Measurements from ENCODE around the gene TSHZ3. TPM values are rescaled to one million over a fixed set of nuclear protein-coding genes. Genes with fewer than 3 reads are reported as not detected.

TSHZ3 gene
- total and polyA plus RNA-seq, 12 donors = 2.6 to 9.3 (median 7.8) TPM

DNA sequence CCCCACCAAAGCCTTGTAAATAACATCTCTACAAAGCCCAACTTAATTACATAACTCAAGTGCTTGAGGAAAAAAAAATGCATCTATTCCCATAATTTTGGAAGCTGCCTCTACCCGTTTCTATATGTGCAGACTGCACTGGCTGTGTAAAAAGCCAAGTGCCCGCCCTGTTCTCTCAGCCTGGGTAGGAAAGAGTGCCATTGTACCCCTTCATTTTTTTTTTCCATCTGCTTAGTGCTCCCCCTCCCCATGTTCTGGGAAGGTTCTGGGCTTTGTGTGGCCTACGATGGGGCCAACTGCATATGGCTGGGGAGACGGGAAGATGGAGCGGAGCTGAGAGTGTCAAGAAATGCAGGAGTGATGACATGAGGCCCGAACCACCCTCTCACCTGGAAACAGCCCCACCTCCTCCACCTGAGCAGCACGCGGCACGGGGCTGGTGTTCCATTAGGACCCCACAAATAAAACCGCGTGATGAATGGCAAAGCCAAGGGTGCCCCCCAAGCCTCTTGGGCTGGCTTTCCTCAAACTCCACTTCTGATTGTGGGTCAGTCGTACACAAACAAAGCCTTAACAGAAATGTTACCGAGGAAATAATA is 42.1 kb downstream of the TSHZ3 start:
- TF ChIP-seq CTCF (IDR thresholded peaks at IDR 0.05) = no peak
- TF ChIP-seq POLR2A (IDR thresholded peaks at IDR 0.05) = no peak
- WGBS, 4 donors = 90 to 97% (median 93%) methylated on average over 13 of the region's 13 CpGs

GRCh38 chr19:31306006-31306753 is 43.1 kb downstream of the TSHZ3 start:
- no peak for DNase-seq
- Histone ChIP-seq H3K27ac (no peak overlapping the region), H3K9me3 (replicated peaks in 1 of 3) (no peaks in the 10 kb centered on the region), H3K36me3 (replicated peaks in 1 of 2) (peaks cover 0 to 4% of the 10 kb centered on the region in 2 donors), H3K27me3 (no peaks in the 10 kb centered on the region), H3K4me1 (replicated peaks in 1 of 2) (peaks cover 0 to 7% of the 10 kb centered on the region in 2 donors), H3K4me3 (no peak overlapping the region)
- intact Hi-C loops (cut with DNase I) = no loop called here
- WGBS, 4 donors = 88 to 95% (median 89%) methylated on average over 21 to 28 of the region's 28 CpGs
- TF ChIP-seq CTCF (IDR thresholded peaks at IDR 0.05) (no peak), POLR2A (IDR thresholded peaks at IDR 0.05) (no peak)

More for the DNA sequence above, 42.1 kb downstream of the TSHZ3 start:
- DNase-seq = no peak
- peaks cover 0 to 11% of the 10 kb centered on the region in 2 donors for H3K4me1 ChIP-seq (replicated peaks in 1 of 2)
- H3K27me3 ChIP-seq = no peaks in the 10 kb centered on the region
- no peak overlapping the region for H3K4me3 ChIP-seq
- peaks cover 0 to 4% of the 10 kb centered on the region in 2 donors for H3K36me3 ChIP-seq (replicated peaks in 1 of 2)
- no peak overlapping the region for H3K27ac ChIP-seq
- intact Hi-C loops (cut with DNase I) = no loop called here
- no peaks in the 10 kb centered on the region for H3K9me3 ChIP-seq (replicated peaks in 1 of 3)

DNA sequence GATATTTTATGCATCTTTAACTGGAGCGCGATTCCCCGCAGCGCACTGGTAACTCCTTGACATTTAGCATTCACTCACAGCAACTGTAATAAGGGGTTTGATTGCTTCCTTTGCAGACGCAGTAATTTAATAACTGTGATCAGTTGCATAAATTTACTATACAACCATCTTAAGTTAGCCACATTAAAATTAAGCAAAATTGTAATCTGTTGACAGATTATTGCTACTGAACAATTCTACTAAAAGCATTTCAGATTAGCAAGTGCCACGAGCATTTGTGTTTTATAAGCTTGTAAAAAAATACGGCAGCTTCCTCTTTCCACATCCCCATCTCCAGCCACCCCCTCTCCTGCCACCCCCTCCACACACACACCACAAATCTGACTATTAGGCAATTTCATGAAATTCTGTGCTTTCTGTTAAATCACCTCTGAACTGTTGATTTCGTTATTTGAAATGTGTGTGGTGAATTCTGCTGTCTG is 44.4 kb downstream of the TSHZ3 start:
- H3K4me3 ChIP-seq = no peak overlapping the region
- H3K4me1 ChIP-seq (replicated peaks in 1 of 2) = peaks cover 0 to 4% of the 10 kb centered on the region in 2 donors
- no peaks in the 10 kb centered on the region for H3K9me3 ChIP-seq (replicated peaks in 1 of 3)
- H3K27me3 ChIP-seq = no peaks in the 10 kb centered on the region
- WGBS, 4 donors = 70 to 73% (median 71%) methylated on average over 8 of the region's 8 CpGs
- no peak for TF ChIP-seq CTCF (IDR thresholded peaks at IDR 0.05)
- TF ChIP-seq POLR2A (IDR thresholded peaks at IDR 0.05) = no peak
- H3K36me3 ChIP-seq (replicated peaks in 1 of 2) = peaks cover 0 to 4% of the 10 kb centered on the region in 2 donors
- peak in 2 of 7 donors; percentile 20 to 22 for DNase-seq
- intact Hi-C loops (cut with DNase I) = no loop called here
- no peak overlapping the region for H3K27ac ChIP-seq

- Histone ChIP-seq H3K27me3 (no peaks in the 10 kb centered on the region), H3K4me1 (replicated peaks in 1 of 2) (peaks cover 0 to 4% of the 10 kb centered on the region in 2 donors), H3K4me3 (no peak overlapping the region), H3K27ac (no peak overlapping the region), H3K9me3 (replicated peaks in 1 of 3) (no peaks in the 10 kb centered on the region), H3K36me3 (replicated peaks in 1 of 2) (peaks cover 0 to 4% of the 10 kb centered on the region in 2 donors)
- DNase-seq = no peak
- whole genome bisulfite sequencing, 4 donors = 94 to 100% (median 97%) methylated on average over 13 to 16 of the region's 16 CpGs
- intact Hi-C loops (cut with DNase I) = no loop called here
- TF ChIP-seq POLR2A (IDR thresholded peaks at IDR 0.05) (no peak), CTCF (IDR thresholded peaks at IDR 0.05) (no peak)
These were observed 45.9 kb downstream of the TSHZ3 start for GRCh38 chr19:31303262-31303815.
